WTC11 (cell line): ENCODE measurements around the gene HPCAL1. TPM values are rescaled to one million over a fixed set of nuclear protein-coding genes. Genes with fewer than 3 reads are reported as not detected.

Experiments used
- ATAC-seq: fragments of 200-7000 bp; cut with Tn5 transposase; 2 replicates; pipeline ENCODE4 v1.10.0; 2021; ENCODE audit warnings: mild to moderate bottlenecking, moderate library complexity
- CTCF ChIA-PET: fragments of 300-600 bp; sonication (Branson Sonifier 250); formaldehyde crosslinking; loops from one replicate; lab custom pipeline; 2021; ENCODE audit warnings: antibody characterized with exemption; lab: Charles Lee
- POLR2A ChIA-PET: fragments of 350-600 bp; sonication (Branson Sonifier 250); formaldehyde crosslinking; loops from one replicate; lab custom pipeline; 2021; ENCODE audit warnings: antibody characterized with exemption; lab: Charles Lee
- DNase-seq: peaks from one replicate; pipeline ENCODE4 v3.0.0; 2021; ENCODE audit warnings: low spot score
- H3K27ac Mint-ChIP-seq: 2 replicates; pipeline ENCODE4 v1.8.0; 2021; ENCODE audit warnings: mixed read lengths
- H3K27me3 Mint-ChIP-seq: 2 replicates; pipeline ENCODE4 v1.8.0; 2021; ENCODE audit warnings: low read depth, mild to moderate bottlenecking, moderate library complexity, mixed read lengths
- H3K36me3 Mint-ChIP-seq: 2 replicates; pipeline ENCODE4 v1.8.0; 2021; ENCODE audit warnings: mixed read lengths
- H3K4me1 Mint-ChIP-seq: 2 replicates; pipeline ENCODE4 v1.8.0; 2022; ENCODE audit warnings: mixed read lengths
- H3K4me3 Mint-ChIP-seq: 2 replicates; pipeline ENCODE4 v1.8.0; 2021; ENCODE audit warnings: mild to moderate bottlenecking, moderate library complexity, mixed read lengths
- H3K9me3 Mint-ChIP-seq: 2 replicates; pipeline ENCODE4 v1.8.0; 2021; ENCODE audit warnings: mixed read lengths
- ATF6 ChIP-seq: sonication (generic); formaldehyde crosslinking; IDR thresholded peaks from 2 replicates; pipeline ENCODE4 v1.8.1; 2023; ENCODE audit warnings: mild to moderate bottlenecking, missing genetic modification reagents
- CDX4 ChIP-seq: fragments of 250-450 bp; sonication (Bioruptor Pico); IDR thresholded peaks from 2 replicates; pipeline ENCODE4 v1.9.0; 2021; ENCODE audit warnings: moderate library complexity, mild to moderate bottlenecking, inconsistent platforms, borderline replicate concordance
- E2F1 ChIP-seq: sonication (generic); formaldehyde crosslinking; IDR thresholded peaks from 2 replicates; pipeline ENCODE4 v1.8.0; 2022; ENCODE audit warnings: mild to moderate bottlenecking, missing genetic modification reagents
- ELF4 ChIP-seq: sonication (generic); formaldehyde crosslinking; IDR thresholded peaks from 2 replicates; pipeline ENCODE4 v1.8.1; 2022; ENCODE audit warnings: low read depth, mild to moderate bottlenecking, moderate library complexity, missing genetic modification reagents
- ETV6 ChIP-seq: sonication (generic); formaldehyde crosslinking; IDR thresholded peaks from 2 replicates; pipeline ENCODE4 v1.8.1; 2022; ENCODE audit warnings: mild to moderate bottlenecking, missing genetic modification reagents
- FOXJ3 ChIP-seq: sonication (generic); formaldehyde crosslinking; IDR thresholded peaks from 2 replicates; pipeline ENCODE4 v1.9.0; 2021; ENCODE audit warnings: missing genetic modification reagents, mild to moderate bottlenecking, borderline replicate concordance
- HMGA2 ChIP-seq: fragments of 250-450 bp; sonication (Bioruptor Pico); IDR thresholded peaks from 2 replicates; pipeline ENCODE4 v1.4.0; 2021; ENCODE audit warnings: mild to moderate bottlenecking, moderate library complexity
- HMGXB4 ChIP-seq: sonication (generic); formaldehyde crosslinking; IDR thresholded peaks from 2 replicates; pipeline ENCODE4 v1.8.1; 2023; ENCODE audit warnings: mild to moderate bottlenecking, moderate library complexity, missing genetic modification reagents
- IRF2 ChIP-seq: sonication (generic); formaldehyde crosslinking; IDR thresholded peaks from 2 replicates; pipeline ENCODE4 v1.8.0; 2022; ENCODE audit warnings: low read depth, missing genetic modification reagents, borderline replicate concordance
- JUN ChIP-seq: sonication (generic); formaldehyde crosslinking; IDR thresholded peaks from 2 replicates; pipeline ENCODE4 v1.8.0; 2023; ENCODE audit warnings: mild to moderate bottlenecking, missing genetic modification reagents
- MLX ChIP-seq: sonication (generic); formaldehyde crosslinking; IDR thresholded peaks from 2 replicates; pipeline ENCODE4 v1.8.1; 2023; ENCODE audit warnings: mild to moderate bottlenecking, missing genetic modification reagents, moderate library complexity
- MXD4 ChIP-seq: fragments of 250-450 bp; sonication (Bioruptor Pico); IDR thresholded peaks from 2 replicates; pipeline ENCODE4 v1.8.0; 2021; ENCODE audit warnings: mild to moderate bottlenecking, moderate library complexity, borderline replicate concordance
- PREB ChIP-seq: sonication (generic); formaldehyde crosslinking; IDR thresholded peaks from 2 replicates; pipeline ENCODE4 v1.8.1; 2022; ENCODE audit warnings: mild to moderate bottlenecking, missing genetic modification reagents, moderate library complexity, borderline replicate concordance
- PRRX2 ChIP-seq: fragments of 250-450 bp; sonication (Bioruptor Pico); IDR thresholded peaks from 2 replicates; pipeline ENCODE4 v1.8.0; 2021; ENCODE audit warnings: mild to moderate bottlenecking
- RELA ChIP-seq: sonication (generic); formaldehyde crosslinking; IDR thresholded peaks from 2 replicates; pipeline ENCODE4 v1.8.1; 2022; ENCODE audit warnings: missing genetic modification reagents, mild to moderate bottlenecking, borderline replicate concordance
- SMAD3 ChIP-seq: sonication (generic); formaldehyde crosslinking; IDR thresholded peaks from 2 replicates; pipeline ENCODE4 v1.8.0; 2022; ENCODE audit warnings: missing genetic modification reagents, mild to moderate bottlenecking, borderline replicate concordance
- SMAD4 ChIP-seq: sonication (generic); formaldehyde crosslinking; IDR thresholded peaks from 2 replicates; pipeline ENCODE4 v1.8.0; 2022; ENCODE audit warnings: mild to moderate bottlenecking, missing genetic modification reagents
- TCF7 ChIP-seq: sonication (generic); formaldehyde crosslinking; IDR thresholded peaks from 2 replicates; pipeline ENCODE4 v1.8.0; 2022; ENCODE audit warnings: mild to moderate bottlenecking, low read depth, missing genetic modification reagents, moderate library complexity
- TEAD1 ChIP-seq: sonication (generic); formaldehyde crosslinking; IDR thresholded peaks from 2 replicates; pipeline ENCODE4 v1.8.0; 2022; ENCODE audit warnings: mild to moderate bottlenecking, missing genetic modification reagents
- ZBTB43 ChIP-seq: sonication (generic); formaldehyde crosslinking; IDR thresholded peaks from 2 replicates; pipeline ENCODE4 v1.8.1; 2023; ENCODE audit warnings: mild to moderate bottlenecking, missing genetic modification reagents
- ZNF138 ChIP-seq: sonication (generic); formaldehyde crosslinking; conservative IDR thresholded peaks from 2 replicates; pipeline ENCODE4 v1.8.1; 2022; ENCODE audit warnings: mild to moderate bottlenecking, moderate library complexity, missing genetic modification reagents
- ZNF219 ChIP-seq: sonication (generic); formaldehyde crosslinking; IDR thresholded peaks from 2 replicates; pipeline ENCODE4 v1.8.0; 2023; ENCODE audit warnings: missing genetic modification reagents, mild to moderate bottlenecking, borderline replicate concordance
- ZNF232 ChIP-seq: sonication (generic); formaldehyde crosslinking; IDR thresholded peaks from 2 replicates; pipeline ENCODE4 v1.8.0; 2022; ENCODE audit warnings: mild to moderate bottlenecking, missing genetic modification reagents
- ZNF423 ChIP-seq: fragments of 250-450 bp; sonication (Bioruptor Pico); IDR thresholded peaks from 2 replicates; pipeline ENCODE4 v2.1.2; 2022; ENCODE audit warnings: mild to moderate bottlenecking, moderate library complexity
- total RNA-seq: library from RNA; stranded (reverse); gene quantifications from 3 replicates; pipeline ENCODE4 v1.2.3, GENCODE V29; 2021

Gene HPCAL1
- total RNA-seq, 1 experiment from 2014 or later, result 11.8 TPM

GRCh38 chr2:10427618-10427949, 124.9 kb downstream of the HPCAL1 start:
- Mint-ChIP-seq H3K4me3 (no peak overlapping the region), H3K4me1 (no peaks in the 10 kb centered on the region), H3K27ac (no peak overlapping the region; the same call in 1 of the 2 replicates), H3K27me3 (no peaks in the 10 kb centered on the region; the same call in 1 of the 2 replicates), H3K36me3 (no peaks in the 10 kb centered on the region), H3K9me3 (no peaks in the 10 kb centered on the region)
- ATAC-seq (no peak), DNase-seq (no peak)
- POLR2A ChIA-PET, result no interaction called here
- CTCF ChIA-PET, result interaction anchor here (0.8 kb wide), 1 partner anchor 19 kb away, joined by 5 read pairs; no protein-coding TSS in a partner anchor
- no peak for TF ChIP-seq ZNF219 (CRISPR knock-in tag)
- TF ChIP-seq CDX4 (CRISPR knock-in tag), result no peak
- no peak for TF ChIP-seq ELF4
- no peak for TF ChIP-seq ZNF232 (CRISPR knock-in tag)
- no peak for TF ChIP-seq RELA (CRISPR knock-in tag)
- no peak for TF ChIP-seq HMGA2
- TF ChIP-seq IRF2 (CRISPR knock-in tag), result no peak
- no peak for TF ChIP-seq ZBTB43 (CRISPR knock-in tag)
- no peak for TF ChIP-seq ZNF138 (CRISPR knock-in tag)
- TF ChIP-seq PREB (CRISPR knock-in tag), result no peak
- TF ChIP-seq ATF6 (CRISPR knock-in tag), result no peak
- no peak for TF ChIP-seq ETV6
- no peak for TF ChIP-seq SMAD4 (CRISPR knock-in tag)
- TF ChIP-seq PRRX2 (CRISPR knock-in tag), result no peak
- TF ChIP-seq MLX (CRISPR knock-in tag), result no peak
- no peak for TF ChIP-seq E2F1 (CRISPR knock-in tag)
- no peak for TF ChIP-seq TCF7 (CRISPR knock-in tag)
- TF ChIP-seq MXD4 (CRISPR knock-in tag), result no peak

GRCh38 chr2:10428355-10428754, 125.7 kb downstream of the HPCAL1 start:
- Mint-ChIP-seq H3K4me1 (no peaks in the 10 kb centered on the region), H3K27ac (no peak overlapping the region), H3K4me3 (no peak overlapping the region), H3K9me3 (no peaks in the 10 kb centered on the region), H3K36me3 (no peaks in the 10 kb centered on the region), H3K27me3 (no peaks in the 10 kb centered on the region; the same call in 1 of the 2 replicates)
- DNase-seq, result no peak
- ChIA-PET POLR2A (no interaction called here), CTCF (interaction anchor here (0.5 to 0.8 kb wide), 5 partner anchors 19 to 356 kb away, joined by 3 to 5 read pairs (median 3); no protein-coding TSS in a partner anchor)
- no peak for ATAC-seq
- no peak for TF ChIP-seq JUN (CRISPR knock-in tag)
- TF ChIP-seq SMAD3 (CRISPR knock-in tag), result no peak
- TF ChIP-seq ZNF423 (CRISPR knock-in tag), result no peak
- no peak for TF ChIP-seq ZNF232 (CRISPR knock-in tag)
- no peak for TF ChIP-seq TEAD1 (CRISPR knock-in tag)
- TF ChIP-seq HMGXB4 (CRISPR knock-in tag), result no peak
- TF ChIP-seq ZNF138 (CRISPR knock-in tag), result no peak
- no peak for TF ChIP-seq FOXJ3 (CRISPR knock-in tag)
